GM21526 (cell line): ENCODE measurements around the gene MAGI1.

Experiments used
- ATAC-seq: cut with Tn5 transposase; IDR thresholded peaks from one replicate; pipeline ENCODE4 v1.9.1; 2021; ENCODE audit warnings: moderate library complexity; ENCODE audit not compliant: unreplicated experiment, low FRiP score

Gene MAGI1

GRCh38 chr3:65979162-65979561 is 59.6 kb downstream of the MAGI1 start:
- ATAC-seq: no peak

GRCh38 chr3:65978116-65978515 is 60.6 kb downstream of the MAGI1 start:
- ATAC-seq: no peak

- ATAC-seq: no peak
These were observed 63.7 kb downstream of the MAGI1 start for GRCh38 chr3:65975032-65975431.

GRCh38 chr3:65974509-65974908 is 64.2 kb downstream of the MAGI1 start:
- ATAC-seq: no peak

GRCh38 chr3:65972765-65973164 is 66.0 kb downstream of the MAGI1 start:
- no peak for ATAC-seq

- ATAC-seq: no peak
These were observed 67.1 kb downstream of the MAGI1 start for GRCh38 chr3:65971293-65972252.

GRCh38 chr3:65968996-65969395 is 69.7 kb downstream of the MAGI1 start:
- ATAC-seq: no peak

- ATAC-seq: no peak
These were observed 71.3 kb downstream of the MAGI1 start for GRCh38 chr3:65967451-65967850.

GRCh38 chr3:65964838-65965237 is 73.9 kb downstream of the MAGI1 start:
- no peak for ATAC-seq

- peak; percentile 98 for ATAC-seq
These were observed 74.7 kb downstream of the MAGI1 start for GRCh38 chr3:65963787-65964677.

GRCh38 chr3:65961733-65962132 is 77.0 kb downstream of the MAGI1 start:
- no peak for ATAC-seq

- no peak for ATAC-seq
These were observed 77.6 kb downstream of the MAGI1 start for GRCh38 chr3:65961128-65961527.

- no peak for ATAC-seq
These were observed 78.6 kb downstream of the MAGI1 start for GRCh38 chr3:65960087-65960486.

GRCh38 chr3:65958216-65958615 is 80.5 kb downstream of the MAGI1 start:
- ATAC-seq: no peak

- no peak for ATAC-seq
These were observed 82.8 kb downstream of the MAGI1 start for GRCh38 chr3:65955792-65956477.

GRCh38 chr3:65953881-65954733 is 84.6 kb downstream of the MAGI1 start:
- ATAC-seq: no peak

- ATAC-seq: no peak
These were observed 85.4 kb downstream of the MAGI1 start for GRCh38 chr3:65953301-65953812.

GRCh38 chr3:65952842-65953241 is 85.9 kb downstream of the MAGI1 start:
- no peak for ATAC-seq

GRCh38 chr3:65951836-65952505 is 86.7 kb downstream of the MAGI1 start:
- ATAC-seq: no peak
